ENCODE measurements around the gene PHC3. TPM values are rescaled to one million over a fixed set of nuclear protein-coding genes. Genes with fewer than 3 reads are reported as not detected.

Gene PHC3
- total RNA-seq, 2 donors from 2014 or later = 22.9 to 27.5 TPM

- DNase-seq = no peak
- Histone ChIP-seq H3K27me3 (ENCODE audit: control insufficient read depth, insufficient read depth, low read length, poor library complexity, severe bottlenecking) (no peaks in the 10 kb centered on the region), H3K9me3 (ENCODE audit: control insufficient read depth, low read length) (no peaks in the 10 kb centered on the region), H3K36me3 (ENCODE audit: control insufficient read depth, insufficient read depth, low read length) (no peaks in the 10 kb centered on the region), H3K27ac (ENCODE audit: low read depth, low read length) (no peak overlapping the region), H3K4me3 (ENCODE audit: low read length) (no peak overlapping the region), H3K4me1 (ENCODE audit: control insufficient read depth, insufficient read depth, low read length) (no peaks in the 10 kb centered on the region), H3K9ac (ENCODE audit: extremely low read depth, low read length, poor library complexity, severe bottlenecking) (no peak overlapping the region)
- no peak overlapping the region for H3K4me3 Mint-ChIP-seq
- no peaks in the 10 kb centered on the region for H3K27me3 Mint-ChIP-seq (ENCODE audit: insufficient read depth)
- H3K36me3 Mint-ChIP-seq (ENCODE audit: low read depth) = peaks cover 13% of the 10 kb centered on the region
- TF ChIP-seq CTCF (conservative IDR thresholded peaks at IDR 0.05) = no peak
- H3K4me1 Mint-ChIP-seq = peaks cover 12% of the 10 kb centered on the region
- no peak overlapping the region for H3K27ac Mint-ChIP-seq
- WGBS, 2 experiments (ENCODE audit: insufficient coverage in 1 of 2, insufficient read length in 1 of 2) = 67% methylated on average over 1 of the region's 1 CpG
- H3K9me3 Mint-ChIP-seq = peaks cover 3% of the 10 kb centered on the region
Measured at GRCh38 chr3:170059447-170059846, 122.1 kb downstream of the PHC3 start.

GRCh38 chr3:170058127-170058526 lies 123.4 kb downstream of the PHC3 start:
- Histone ChIP-seq H3K27me3 (ENCODE audit: control insufficient read depth, insufficient read depth, low read length, poor library complexity, severe bottlenecking) (no peaks in the 10 kb centered on the region), H3K36me3 (ENCODE audit: control insufficient read depth, insufficient read depth, low read length) (no peaks in the 10 kb centered on the region), H3K9me3 (ENCODE audit: control insufficient read depth, low read length) (no peaks in the 10 kb centered on the region), H3K9ac (ENCODE audit: extremely low read depth, low read length, poor library complexity, severe bottlenecking) (no peak overlapping the region), H3K4me1 (ENCODE audit: control insufficient read depth, insufficient read depth, low read length) (no peaks in the 10 kb centered on the region), H3K27ac (ENCODE audit: low read depth, low read length) (no peak overlapping the region), H3K4me3 (ENCODE audit: low read length) (no peak overlapping the region)
- peaks cover 9% of the 10 kb centered on the region for H3K36me3 Mint-ChIP-seq (ENCODE audit: low read depth)
- H3K4me1 Mint-ChIP-seq = peaks cover 12% of the 10 kb centered on the region
- DNase-seq = no peak
- no peaks in the 10 kb centered on the region for H3K27me3 Mint-ChIP-seq (ENCODE audit: insufficient read depth)
- no peak for TF ChIP-seq CTCF (conservative IDR thresholded peaks at IDR 0.05)
- H3K27ac Mint-ChIP-seq = no peak overlapping the region
- WGBS, 2 experiments (ENCODE audit: insufficient coverage in 1 of 2, insufficient read length in 1 of 2) = 92 to 100% methylated on average over 3 to 6 of the region's 6 CpGs
- no peak overlapping the region for H3K4me3 Mint-ChIP-seq
- H3K9me3 Mint-ChIP-seq = no peaks in the 10 kb centered on the region

GRCh38 chr3:170057550-170057949 lies 124.0 kb downstream of the PHC3 start:
- H3K27me3 ChIP-seq (ENCODE audit: control insufficient read depth, insufficient read depth, low read length, poor library complexity, severe bottlenecking) = no peaks in the 10 kb centered on the region
- DNase-seq = no peak
- H3K9ac ChIP-seq (ENCODE audit: extremely low read depth, low read length, poor library complexity, severe bottlenecking) = no peak overlapping the region
- no peak overlapping the region for H3K4me3 Mint-ChIP-seq
- H3K27ac ChIP-seq (ENCODE audit: low read depth, low read length) = no peak overlapping the region
- 89 to 94% methylated on average over 3 of the region's 3 CpGs for WGBS, 2 experiments (ENCODE audit: insufficient coverage in 1 of 2, insufficient read length in 1 of 2)
- H3K27me3 Mint-ChIP-seq (ENCODE audit: insufficient read depth) = no peaks in the 10 kb centered on the region
- H3K9me3 ChIP-seq (ENCODE audit: control insufficient read depth, low read length) = no peaks in the 10 kb centered on the region
- H3K36me3 ChIP-seq (ENCODE audit: control insufficient read depth, insufficient read depth, low read length) = no peaks in the 10 kb centered on the region
- no peaks in the 10 kb centered on the region for H3K9me3 Mint-ChIP-seq
- H3K4me1 ChIP-seq (ENCODE audit: control insufficient read depth, insufficient read depth, low read length) = no peaks in the 10 kb centered on the region
- H3K36me3 Mint-ChIP-seq (ENCODE audit: low read depth) = peaks cover 4% of the 10 kb centered on the region
- peaks cover 12% of the 10 kb centered on the region for H3K4me1 Mint-ChIP-seq
- TF ChIP-seq CTCF (conservative IDR thresholded peaks at IDR 0.05) = no peak
- H3K27ac Mint-ChIP-seq = no peak overlapping the region
- no peak overlapping the region for H3K4me3 ChIP-seq (ENCODE audit: low read length)
